K562 (cell line): Measurements from ENCODE around the gene THAP5. TPM values are rescaled to one million over a fixed set of nuclear protein-coding genes. Genes with fewer than 3 reads are reported as not detected.
"Not testable (repeated sequence)": the region's sequence is repeated elsewhere in the genome, so short reads cannot be mapped to it uniquely, and the experiment has no call there.

Experiments
- ATAC-seq: fragments of 200-7000 bp; cut with Tn5 transposase; 3 replicates; pipeline ENCODE4 v1.9.1; 2020; ENCODE audit warnings: moderate library complexity
- BruUV-seq: library from RNA; stranded (reverse); fragments of 400-500 nt; replicated peaks from 2 replicates; lab custom pipeline; 2021; lab: Mats Ljungman, UMichigan
- CTCF ChIA-PET: fragments of 300-600 bp; formaldehyde crosslinking; extraction: SDS; loops from one replicate; lab custom pipeline; 2021; ENCODE audit warnings: low intra/inter-chr PET ratio; lab: Yijun Ruan, JAX
- POLR2A ChIA-PET: fragments of 300-600, 350-650 bp; sonication (Branson Sonifier 250); formaldehyde crosslinking; extraction: SDS; loops from one replicate; lab custom pipeline; 2021; ENCODE audit warnings: antibody characterized with exemption, inconsistent platforms; lab: Yijun Ruan, JAX
- DNase-seq, 4 experiments: peaks; one replicate each; pipeline versions ENCODE4 v3.0.0 to v3.0.0-alpha.2; 2011 to 2018; ENCODE audit warnings: low spot score in 3 of 4, mixed read lengths in 3 of 4; ENCODE audit errors: extremely low read depth in 1 of 4
- FAIRE-seq: peaks from 2 replicates; lab custom pipeline; 2011; peaks lifted over from hg19 to GRCh38; lab: Jason Lieb, UNC
- H2AFZ ChIP-seq: 2 replicates; pipeline ENCODE4 v1.6.0; 2011; ENCODE audit warnings: low read depth, low read length, control low read depth, inconsistent platforms
- H3K27ac ChIP-seq: fragments of 200-600 bp; 3 replicates; pipeline ENCODE4 v1.8.0; 2011; ENCODE audit warnings: low read depth, mild to moderate bottlenecking, control low read depth, inconsistent platforms, low read length, moderate library complexity, mixed read lengths; ENCODE audit errors: extremely low read depth
- H3K27me3 ChIP-seq, 2 experiments: fragments of 300-600 bp in 1 of 2; 2 replicates in 1 of 2; 3 replicates in 1 of 2; pipeline versions ENCODE4 v1.6.0 to v1.8.0; 2011; ENCODE audit warnings: inconsistent platforms in 2 of 2, low read length in 2 of 2, mild to moderate bottlenecking in 1 of 2, mixed read lengths in 1 of 2, moderate library complexity in 1 of 2; ENCODE audit not compliant: control insufficient read depth in 2 of 2, insufficient read depth in 2 of 2
- H3K36me3 ChIP-seq: fragments of 300-600 bp; 3 replicates; pipeline ENCODE4 v1.8.0; 2011; ENCODE audit warnings: mild to moderate bottlenecking, low read length, inconsistent platforms; ENCODE audit not compliant: control insufficient read depth, insufficient read depth
- H3K4me1 ChIP-seq, 2 experiments: fragments of 200-600 bp in 1 of 2; replicated peaks in 1 of 2; 2 replicates in 1 of 2; 3 replicates in 1 of 2; pipeline versions ENCODE4 v1.5.1 to v1.8.0; 2011; ENCODE audit warnings: inconsistent platforms in 2 of 2, low read length in 2 of 2, mild to moderate bottlenecking in 1 of 2, mixed read lengths in 1 of 2, moderate library complexity in 1 of 2; ENCODE audit not compliant: control insufficient read depth in 2 of 2, insufficient read depth in 2 of 2
- H3K4me2 ChIP-seq: 2 replicates; pipeline ENCODE4 v1.6.1; 2011; ENCODE audit warnings: low read length, control low read depth, inconsistent platforms, mixed read lengths; ENCODE audit not compliant: insufficient read depth
- H3K4me3 ChIP-seq: fragments of 200-600 bp; sonication (generic), shearing (Covaris generic); 2 replicates; pipeline ENCODE4 v1.5.1; 2016; ENCODE audit warnings: control low read depth, inconsistent platforms
- H3K79me2 ChIP-seq: fragments of 200-600 bp; 3 replicates; pipeline ENCODE4 v1.8.0; 2011; ENCODE audit warnings: low read length, inconsistent platforms; ENCODE audit not compliant: control insufficient read depth, insufficient read depth
- H3K9ac ChIP-seq, 2 experiments: 2 replicates each; pipeline versions ENCODE4 v1.6.0 to v1.6.1; 2011; ENCODE audit warnings: low read depth in 2 of 2, low read length in 2 of 2, control low read depth in 1 of 2, inconsistent platforms in 1 of 2, mild to moderate bottlenecking in 1 of 2, mixed read lengths in 1 of 2; ENCODE audit not compliant: insufficient read depth in 1 of 2
- H3K9me1 ChIP-seq: one replicate; pipeline ENCODE4 v1.6.0; 2011; ENCODE audit warnings: inconsistent platforms, mild to moderate bottlenecking, low read length, moderate library complexity; ENCODE audit not compliant: control insufficient read depth, insufficient read depth
- H3K9me3 ChIP-seq: replicated peaks from 2 replicates; pipeline ENCODE4 v1.5.1; 2011; ENCODE audit warnings: low read depth, low read length, inconsistent platforms; ENCODE audit not compliant: control insufficient read depth, insufficient read depth
- H4K20me1 ChIP-seq: replicated peaks from 2 replicates; pipeline ENCODE4 v1.6.1; 2011; ENCODE audit warnings: low read length, inconsistent platforms, mixed read lengths; ENCODE audit not compliant: control insufficient read depth, insufficient read depth
- CBX1 ChIP-seq: sonication (generic); IDR thresholded peaks from 2 replicates; pipeline ENCODE4 v1.6.1; 2016; ENCODE audit warnings: antibody characterized with exemption, low read depth, mild to moderate bottlenecking
- CBX3 ChIP-seq, 2 experiments: IDR thresholded peaks; 1 replicate in 1 of 2; 2 replicates in 1 of 2; pipeline ENCODE4 v1.6.1; 2012; ENCODE audit warnings: inconsistent platforms in 2 of 2, low read length in 2 of 2, borderline replicate concordance in 1 of 2, control low read depth in 1 of 2
- CBX5 ChIP-seq: IDR thresholded peaks from 2 replicates; pipeline ENCODE4 v1.6.1; 2014; ENCODE audit warnings: low read depth, borderline replicate concordance
- ZFP36 ChIP-seq: fragments of 150-350 bp; IDR thresholded peaks from 2 replicates; pipeline ENCODE4 v1.6.1; 2018; ENCODE audit warnings: low read length, low read depth; ENCODE audit not compliant: partially characterized antibody
- ZNF280A ChIP-seq: fragments of 450-650 bp; IDR thresholded peaks from 2 replicates; pipeline ENCODE4 v1.6.1; 2018; ENCODE audit warnings: mild to moderate bottlenecking, low read depth; ENCODE audit not compliant: partially characterized antibody
- ZNF280B ChIP-seq: fragments of 250-450 bp; sonication (Bioruptor Pico); IDR thresholded peaks from 2 replicates; pipeline ENCODE4 v1.5.1; 2021; ENCODE audit warnings: mild to moderate bottlenecking
- in situ Hi-C: fragments of 300-500 bp; cut with MboI; formaldehyde crosslinking; loops from 4 replicates; pipeline ENCODE4 v1.15.0; 2018; ENCODE audit warnings: inconsistent platforms, mixed read lengths
- intact Hi-C: fragments of 100-400 bp; cut with micrococcal nuclease; formaldehyde crosslinking; loops from 2 replicates; pipeline ENCODE4 v1.14.2; 2022
- polyA plus RNA-seq, 8 experiments: library from polyadenylated mRNA; depleted of rRNA in 4 of 8; stranded (reverse) in 5 of 8; unstranded in 3 of 8; fragments of >200 nt; fragmentation: Nextera tagmentation in 2 of 8; fragmentation: Illumina TruSeq in 1 of 8; extraction: Ambion mirVana in 2 of 8; extraction: Trizol in 1 of 8; gene quantifications; 2 replicates each; pipeline versions ENCODE4 v1.2.1 to v1.2.3, GENCODE V29; 2011 to 2014; ENCODE audit warnings: inconsistent platforms in 1 of 8, missing spikeins in 1 of 8
- total RNA-seq, 7 experiments: library from RNA; depleted of rRNA in 6 of 7; stranded (reverse); fragments of >200 nt in 6 of 7; fragmentation: Illumina TruSeq in 2 of 7; extraction: Trizol in 2 of 7; gene quantifications; 2 replicates each; pipeline versions ENCODE4 v1.2.1 to v1.2.3, GENCODE V29; 2011 to 2021; ENCODE audit warnings: low replicate concordance in 1 of 7

THAP5 gene
- total and polyA plus RNA-seq, 9 of the 15 experiments (the other 6 are each of a cell fraction or from before 2014, with no cell fraction given) = 16.5 to 58.1 (median 28.2) TPM

GRCh38 chr7:108556665-108557064 lies 12.8 kb downstream of the THAP5 start:
- CTCF ChIA-PET, BruUV-seq: not testable (repeated sequence)

More at GRCh38 chr7:108556665-108557064, 12.8 kb downstream of the THAP5 start:
- peaks cover 14% of the 10 kb centered on the region for H3K9me3 ChIP-seq
- H3K27me3 ChIP-seq, H3K9me1 ChIP-seq, H3K4me3 ChIP-seq, H3K27ac ChIP-seq, DNase-seq, H2AFZ ChIP-seq, ATAC-seq, intact Hi-C loops, H3K9ac ChIP-seq, POLR2A ChIA-PET, H3K4me2 ChIP-seq, FAIRE-seq, in situ Hi-C loops, H3K4me1 ChIP-seq, H3K79me2 ChIP-seq, H4K20me1 ChIP-seq, H3K36me3 ChIP-seq: not testable (repeated sequence)
- TF ChIP-seq CBX1 (peak; percentile 61; the same call in 1 of the 2 replicates), ZFP36 (peak; percentile 33), ZNF280A (peak; percentile 79), CBX5 (peak; percentile 84; the same call in 1 of the 2 replicates), CBX3 (IDR thresholded peaks at IDR 0.05; ENCODE audit: borderline replicate concordance in 1 of 2, low read length in 2 of 2) (peak in 1 of 2 experiments; percentile 88; a peak in 1 of 3 replicates), ZNF280B (CRISPR knock-in tag) (peak; percentile 32; the same call in 1 of the 2 replicates)
